ENCODE measurements around the gene IFIT1B.

The IFIT1B gene

GRCh38 chr10:89414146-89414878, 36.5 kb downstream of the IFIT1B start, which contains the start of gene IFIT5:
IFIT5 (plus strand) TSS chr10:89414568; CDS start chr10:89414799, 231 bp downstream.
- DNase-seq, result peak; percentile 72

DNA sequence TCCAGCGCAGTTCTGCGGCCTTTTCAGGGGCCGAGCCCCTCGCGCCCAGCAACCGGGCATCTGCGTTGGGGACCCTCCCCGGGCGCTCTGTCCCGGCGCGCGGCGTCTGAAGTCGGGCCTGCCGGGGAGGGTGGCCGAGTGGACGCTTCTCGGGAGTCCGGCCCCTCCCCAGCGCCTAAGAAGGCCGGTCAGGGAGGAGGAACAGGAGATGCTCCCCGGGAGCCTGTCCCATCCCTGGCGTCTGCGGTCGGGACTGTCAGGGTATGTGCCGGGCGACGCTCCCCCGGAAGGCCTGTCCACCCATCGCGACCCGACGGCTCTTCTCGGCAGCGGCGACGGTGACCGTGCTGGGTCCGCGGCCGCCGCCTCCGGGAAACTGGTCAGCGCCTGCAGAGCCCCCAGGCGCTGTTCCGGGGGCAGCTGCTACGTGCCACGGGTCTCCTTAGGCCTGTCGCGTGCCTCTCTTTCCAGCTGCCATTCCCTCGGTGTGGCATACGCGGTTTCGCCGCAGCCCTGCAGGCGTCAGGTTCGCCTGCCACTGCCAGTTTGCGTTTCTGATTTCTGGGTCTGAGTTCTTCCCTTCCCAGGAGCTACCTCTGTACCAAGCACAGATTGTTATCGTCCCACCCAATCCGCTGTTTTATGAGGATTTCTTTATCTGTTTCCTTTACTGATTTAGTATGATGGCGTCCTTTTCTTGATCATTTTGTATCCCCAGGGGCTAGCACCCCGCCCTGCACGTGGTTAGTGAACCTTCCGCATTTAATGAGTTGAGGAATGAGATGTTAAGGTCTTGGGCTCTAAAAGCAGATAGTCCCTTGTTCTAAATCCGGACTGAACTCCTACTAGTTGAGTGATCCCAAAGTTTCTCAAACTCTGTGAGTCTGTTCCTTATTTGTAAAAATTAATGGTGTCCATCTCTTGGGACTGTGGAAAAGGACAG, 37.3 kb downstream of the IFIT1B start:
- peak; percentile 46 for DNase-seq

DNA sequence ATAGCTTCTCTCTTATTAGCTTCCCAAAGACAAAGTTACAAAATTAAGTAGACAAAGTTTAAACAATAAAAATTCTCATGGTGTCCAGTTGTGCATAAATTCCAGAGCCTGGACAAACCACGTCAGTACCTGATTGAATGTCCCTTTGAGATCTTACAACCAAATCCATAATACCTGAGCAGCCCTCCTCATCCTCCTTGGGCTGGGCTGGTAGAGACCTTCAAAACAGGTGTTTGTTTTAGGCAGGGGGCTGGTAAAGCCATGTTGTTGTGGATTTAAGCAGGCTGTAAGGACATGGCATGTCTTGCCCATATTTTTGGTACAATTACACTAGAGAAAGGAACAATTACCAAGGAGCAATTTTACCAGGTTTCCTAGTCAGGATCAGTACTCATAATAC, 38.6 kb downstream of the IFIT1B start:
- DNase-seq, result no peak

DNA sequence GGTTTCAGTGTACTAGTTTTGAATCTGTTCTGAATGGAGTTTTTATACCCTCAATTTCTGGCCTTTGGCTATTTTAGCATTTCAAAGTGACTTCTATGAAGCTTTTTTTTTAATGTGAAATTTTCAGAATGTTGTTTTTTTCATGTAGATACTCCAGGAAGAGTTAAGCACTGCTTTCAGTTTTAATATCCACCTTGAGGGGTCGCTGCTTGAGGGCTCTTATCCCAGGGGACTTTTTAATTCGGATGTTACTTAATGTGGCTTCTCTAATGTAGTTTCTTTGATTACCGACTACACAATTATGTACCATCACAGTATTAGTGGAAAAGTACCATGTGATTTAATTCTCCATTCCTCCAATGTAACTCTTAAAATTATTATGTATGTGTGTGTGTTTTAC, 41.7 kb downstream of the IFIT1B start:
- no peak for DNase-seq

DNA sequence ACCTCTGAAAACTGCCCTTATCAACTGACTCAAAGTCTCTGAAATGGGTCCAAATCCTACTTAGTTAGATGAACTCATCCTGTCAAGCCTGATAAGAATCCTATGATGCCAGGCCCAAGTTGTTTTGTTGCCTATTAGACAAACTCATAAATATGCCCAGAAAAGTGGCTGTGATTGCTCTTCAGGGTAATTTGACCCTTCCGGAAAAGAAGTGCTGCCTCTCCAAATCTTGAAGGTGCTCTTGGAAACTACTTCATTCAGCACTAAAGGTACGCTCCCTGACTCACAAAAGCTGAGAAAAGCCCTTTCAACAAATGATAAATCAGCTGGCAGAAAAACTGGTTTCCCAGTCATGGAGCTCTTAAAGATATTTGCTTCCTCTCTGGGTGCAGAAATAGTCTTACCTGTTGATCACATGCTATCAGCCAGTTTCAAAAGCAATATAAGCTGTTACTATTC, 43.2 kb downstream of the IFIT1B start:
- no peak for DNase-seq

GRCh38 chr10:89425000-89425399, 47.1 kb downstream of the IFIT1B start:
- no peak for DNase-seq

- DNase-seq, result peak; percentile 15
These were observed 48.5 kb downstream of the IFIT1B start for GRCh38 chr10:89426230-89426868.

DNA sequence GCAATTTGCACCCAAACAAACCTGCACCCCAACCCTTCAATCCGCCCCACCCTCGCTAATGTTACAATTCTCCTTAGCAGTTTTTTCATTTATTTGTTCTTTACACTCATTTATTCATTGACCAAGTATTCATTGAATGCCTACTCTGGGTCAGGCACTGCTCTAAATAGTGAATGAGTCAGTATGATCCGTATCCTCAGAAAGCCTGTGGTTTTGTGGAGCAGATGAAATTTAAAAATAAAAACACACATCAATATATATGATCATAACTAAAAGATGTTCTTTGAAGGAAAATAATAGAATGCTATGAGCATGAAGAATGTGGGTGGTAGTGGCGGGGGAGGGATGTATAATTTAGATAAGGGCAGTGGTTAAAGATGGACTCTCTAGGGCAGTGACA, 49.8 kb downstream of the IFIT1B start:
- DNase-seq, result no peak

DNA sequence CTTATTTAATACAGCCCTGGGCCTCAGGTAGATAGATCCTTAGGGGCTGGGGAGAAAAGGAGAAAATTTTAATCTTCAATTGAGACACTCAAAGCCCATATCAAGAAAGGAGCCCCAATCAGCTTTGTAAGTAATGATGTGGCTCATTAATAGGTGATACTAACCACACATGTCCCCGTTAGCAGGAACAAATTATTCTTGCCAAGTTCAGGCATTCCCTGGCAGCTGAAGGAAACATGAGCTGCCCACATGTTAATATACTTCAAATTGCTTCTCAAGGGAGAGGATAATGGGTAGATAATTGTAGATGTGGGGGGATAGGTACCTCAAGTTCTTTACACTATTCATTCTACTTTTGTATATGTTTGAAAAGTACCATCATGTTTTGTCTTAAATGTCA, 51.0 kb downstream of the IFIT1B start:
- DNase-seq, result no peak

DNA sequence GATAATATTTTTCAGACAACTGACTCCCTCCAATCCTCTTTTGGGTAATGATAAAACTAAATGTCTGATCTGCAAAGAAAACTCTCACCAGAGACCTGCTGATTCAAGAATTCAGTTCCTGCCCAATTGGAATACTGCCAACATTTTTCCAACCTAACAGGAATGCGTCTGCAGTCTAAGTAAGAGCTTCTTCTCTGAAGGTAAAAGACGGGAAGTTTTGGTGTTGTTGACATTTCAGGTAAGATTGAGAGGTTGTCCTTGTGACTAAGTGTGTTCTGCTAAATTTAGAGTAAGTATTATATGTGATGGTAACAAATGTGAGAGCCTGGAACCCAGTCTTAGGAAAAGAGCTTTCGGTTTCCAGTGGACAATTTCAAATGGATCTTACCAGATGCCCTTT, 54.1 kb downstream of the IFIT1B start:
- peak; percentile 14 for DNase-seq

Data from 8988T (cell line).